ENCODE data around the gene ZFP91.

Gene ZFP91

GRCh38 chr11:58579192-58580129, 598 bp downstream of the ZFP91 start:
- H3K4me3 ChIP-seq (replicated peaks; ENCODE audit: insufficient read depth, low read length): peak overlapping the region; percentile 78
- TF ChIP-seq REST (IDR thresholded peaks at IDR 0.05; ENCODE audit: insufficient replicate concordance, low read depth): no peak
- peak; percentile 82 for TF ChIP-seq POLR2AphosphoS5 (IDR thresholded peaks at IDR 0.05; ENCODE audit: low read depth)
- TF ChIP-seq SPI1 (IDR thresholded peaks at IDR 0.05; ENCODE audit: borderline replicate concordance, low read depth): no peak
- TF ChIP-seq CTCF (IDR thresholded peaks at IDR 0.05; ENCODE audit: insufficient read depth, low read length): peak; percentile 81
- no peak for TF ChIP-seq GABPA (IDR thresholded peaks at IDR 0.05; ENCODE audit: low read depth)
- peak overlapping the region; percentile 100 for H3K27ac ChIP-seq (replicated peaks)
- peak; percentile 87 to 93 for DNase-seq (ENCODE audit: low read depth in 1 of 2, low spot score in 1 of 2)
- H3K27me3 ChIP-seq (ENCODE audit: insufficient read depth, poor library complexity, severe bottlenecking): no peaks in the 10 kb centered on the region

- peak overlapping the region; percentile 78 for H3K4me3 ChIP-seq (replicated peaks; ENCODE audit: insufficient read depth, low read length)
- TF ChIP-seq POLR2AphosphoS5 (IDR thresholded peaks at IDR 0.05; ENCODE audit: low read depth): no peak
- H3K27me3 ChIP-seq (ENCODE audit: insufficient read depth, poor library complexity, severe bottlenecking): no peaks in the 10 kb centered on the region
- DNase-seq (ENCODE audit: low read depth in 1 of 2, low spot score in 1 of 2): no peak
- H3K27ac ChIP-seq (replicated peaks): peak overlapping the region; percentile 100
Measured at GRCh38 chr11:58580311-58580710, 1.4 kb downstream of the ZFP91 start.

GRCh38 chr11:58582437-58582836, 3.6 kb downstream of the ZFP91 start:
- Histone ChIP-seq H3K27me3 (ENCODE audit: insufficient read depth, poor library complexity, severe bottlenecking) (no peaks in the 10 kb centered on the region), H3K27ac (replicated peaks) (no peak overlapping the region), H3K4me3 (replicated peaks; ENCODE audit: insufficient read depth, low read length) (no peak overlapping the region)
- DNase-seq (ENCODE audit: low read depth in 1 of 2, low spot score in 1 of 2): no peak
- TF ChIP-seq CTCF (IDR thresholded peaks at IDR 0.05; ENCODE audit: insufficient read depth, low read length): no peak
- TF ChIP-seq REST (IDR thresholded peaks at IDR 0.05; ENCODE audit: insufficient replicate concordance, low read depth): no peak
- TF ChIP-seq SPI1 (IDR thresholded peaks at IDR 0.05; ENCODE audit: borderline replicate concordance, low read depth): no peak
- TF ChIP-seq POLR2AphosphoS5 (IDR thresholded peaks at IDR 0.05; ENCODE audit: low read depth): no peak
- TF ChIP-seq GABPA (IDR thresholded peaks at IDR 0.05; ENCODE audit: low read depth): no peak

GRCh38 chr11:58586998-58587397, 8.1 kb downstream of the ZFP91 start:
- no peaks in the 10 kb centered on the region for H3K27me3 ChIP-seq (ENCODE audit: insufficient read depth, poor library complexity, severe bottlenecking)
- no peak overlapping the region for H3K27ac ChIP-seq (replicated peaks)
- no peak for DNase-seq (ENCODE audit: low read depth in 1 of 2, low spot score in 1 of 2)
- TF ChIP-seq GABPA (IDR thresholded peaks at IDR 0.05; ENCODE audit: low read depth): no peak
- no peak for TF ChIP-seq POLR2AphosphoS5 (IDR thresholded peaks at IDR 0.05; ENCODE audit: low read depth)
- no peak for TF ChIP-seq REST (IDR thresholded peaks at IDR 0.05; ENCODE audit: insufficient replicate concordance, low read depth)
- no peak overlapping the region for H3K4me3 ChIP-seq (replicated peaks; ENCODE audit: insufficient read depth, low read length)

Measured in HL-60 (cell line).